Right cardiac atrium (tissue), 5 donors: Measurements from ENCODE around the gene IGF2R. TPM values are rescaled to one million over a fixed set of nuclear protein-coding genes. Genes with fewer than 3 reads are reported as not detected.

Experiments used
- ATAC-seq, 2 donors: fragments of 200-7000 bp; cut with Tn5 transposase; one replicate each; pipeline versions ENCODE4 v1.8.0 to v1.9.1; 2020; ENCODE audit warnings: moderate library complexity in 2 of 2, mild to moderate bottlenecking in 1 of 2
- DNase-seq, 3 donors: peaks; one replicate each; pipeline ENCODE4 v3.0.0-alpha.2; 2020
- H3K27ac ChIP-seq: one replicate; pipeline ENCODE4 v1.5.1; 2013; ENCODE audit warnings: mild to moderate bottlenecking, low read length, control low read depth, moderate library complexity
- H3K27me3 ChIP-seq: one replicate; pipeline ENCODE4 v1.6.1; 2013; ENCODE audit not compliant: control insufficient read depth, insufficient read depth
- H3K4me1 ChIP-seq: one replicate; pipeline ENCODE4 v1.6.1; 2013; ENCODE audit warnings: low read length; ENCODE audit not compliant: control insufficient read depth, insufficient read depth
- H3K4me3 ChIP-seq: one replicate; pipeline ENCODE4 v1.5.1; 2013; ENCODE audit warnings: low read length, control low read depth
- H3K9me3 ChIP-seq: one replicate; pipeline ENCODE4 v1.6.1; 2013; ENCODE audit warnings: low read length; ENCODE audit not compliant: control insufficient read depth
- WGBS: extraction: QIAGEN DNeasy Blood & Tissue Kit; methylation state at CpG from one replicate; pipeline ENCODE4 v1.1.7; 2013; 5-methylcytosine and 5-hydroxymethylcytosine counted together
- intact Hi-C, 4 donors: fragments of 100-400 bp; cut with DNase I; formaldehyde crosslinking; loops; one replicate each; pipeline versions ENCODE4 v1.11.0 to v1.14.0; 2022 to 2023
- polyA plus RNA-seq: library from polyadenylated mRNA; stranded (reverse); fragments of 200-250 nt; gene quantifications from one replicate; pipeline ENCODE4 v1.2.3, GENCODE V29; 2013
- total RNA-seq, 4 donors: library from RNA; stranded (reverse); fragmentation: NEBNext Ultra II Directional; extraction: Animal tissue kit (Norgen Biotek cat#: 25700); gene quantifications; one replicate each; pipeline ENCODE4 v1.2.1, GENCODE V29; 2021
- donor health status: healthy with polysubstance abuse.
- donor health status: DM: no; HTN: yes; CAD: no.
- donor health status: DM: no; HTN: no; CAD: no.
- donor health status: DM: no; HTN: yes; CAD: no; lungs with severe emphysema.
- donor health status: DM: yes; HTN: yes; CAD: no.

IGF2R gene
- total and polyA plus RNA-seq, 5 donors, result 19.6 to 48.9 (median 46.5) TPM

DNA sequence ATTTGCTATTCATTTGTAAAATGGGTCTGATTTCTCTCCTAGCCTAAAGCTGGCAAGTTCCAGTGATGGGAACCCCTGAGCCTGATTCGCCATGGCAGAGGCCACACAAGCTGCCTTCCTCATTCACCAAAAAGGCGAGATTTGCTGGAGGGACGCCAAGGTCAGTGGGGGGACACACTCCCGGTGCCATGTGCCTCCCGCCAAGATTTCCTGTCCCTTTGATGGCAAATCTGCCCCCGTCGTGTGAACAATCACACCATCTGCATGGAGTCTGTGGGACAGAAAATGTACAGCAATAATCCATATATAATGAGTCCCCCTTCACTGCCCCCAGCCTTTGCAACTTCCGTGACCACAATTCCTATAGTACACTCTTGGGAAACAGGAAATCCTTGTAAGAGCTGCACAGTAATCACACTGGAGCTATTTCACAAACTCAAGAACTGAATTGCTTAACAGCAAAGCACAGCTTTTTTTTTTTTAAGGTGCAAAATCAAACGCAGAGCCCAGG, 15.7 kb upstream of the IGF2R start:
- Histone ChIP-seq H3K27ac (no peak overlapping the region), H3K4me3 (no peak overlapping the region), H3K27me3 (no peaks in the 10 kb centered on the region), H3K4me1 (peaks cover 7% of the 10 kb centered on the region), H3K9me3 (no peaks in the 10 kb centered on the region)
- ATAC-seq (peak; percentile 75 to 89), DNase-seq (peak; percentile 57 to 82 (median 81))
- intact Hi-C loops, result no loop called here
- 29% methylated on average over 9 of the region's 9 CpGs for WGBS

GRCh38 chr6:159955945-159956361, 12.9 kb upstream of the IGF2R start:
- ATAC-seq, result no peak
- intact Hi-C loops, result no loop called here
- H3K27ac ChIP-seq, result no peak overlapping the region
- no peak overlapping the region for H3K4me3 ChIP-seq
- H3K27me3 ChIP-seq, result no peaks in the 10 kb centered on the region
- DNase-seq, result no peak
- no peaks in the 10 kb centered on the region for H3K9me3 ChIP-seq
- peaks cover 11% of the 10 kb centered on the region for H3K4me1 ChIP-seq

DNA sequence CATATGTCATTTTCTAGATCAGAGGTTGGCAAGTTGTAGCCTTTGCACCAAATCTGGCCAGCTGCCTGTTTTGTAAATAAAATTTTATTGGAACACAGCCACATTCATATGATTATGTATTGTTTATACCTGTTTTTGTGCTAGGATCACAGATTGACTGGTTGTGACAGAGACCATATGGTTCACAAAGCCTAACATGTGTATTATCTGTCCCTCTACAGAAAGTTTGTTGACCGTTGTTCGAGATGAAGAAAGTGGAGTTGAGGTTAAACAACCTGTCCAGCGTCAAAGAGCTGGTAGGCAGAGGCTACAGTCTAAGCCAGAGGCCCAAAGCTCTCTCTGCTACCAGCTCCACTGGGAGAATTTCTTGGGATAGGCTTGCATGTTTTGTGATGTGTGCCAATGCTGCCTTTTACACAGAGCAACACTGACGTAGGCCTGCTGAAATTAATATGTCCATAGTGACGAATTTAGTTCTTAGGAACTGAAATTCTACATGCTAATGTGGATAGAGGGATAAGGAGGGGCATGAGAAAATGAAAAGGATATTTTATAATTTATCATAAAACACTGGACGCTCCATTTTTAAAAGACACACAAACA, 11.7 kb upstream of the IGF2R start:
- ATAC-seq, result no peak
- DNase-seq, result no peak
- Histone ChIP-seq H3K27me3 (no peaks in the 10 kb centered on the region), H3K4me1 (peaks cover 6% of the 10 kb centered on the region), H3K4me3 (no peak overlapping the region), H3K27ac (no peak overlapping the region), H3K9me3 (no peaks in the 10 kb centered on the region)
- WGBS, result 92% methylated on average over 6 of the region's 6 CpGs
- intact Hi-C loops, result no loop called here

- DNase-seq, result no peak
- WGBS, result 86% methylated on average over 6 of the region's 6 CpGs
Observed at GRCh38 chr6:159959165-159959975, 9.5 kb upstream of the IGF2R start.

GRCh38 chr6:159959976-159960384, 8.9 kb upstream of the IGF2R start:
- intact Hi-C loops, result loop anchor here in 1 of 4 donors (10.0 kb wide), 1 partner anchor 75 kb away; no protein-coding TSS in a partner anchor
- Histone ChIP-seq H3K4me3 (no peak overlapping the region), H3K9me3 (no peaks in the 10 kb centered on the region), H3K27me3 (no peaks in the 10 kb centered on the region), H3K4me1 (peaks cover 4% of the 10 kb centered on the region), H3K27ac (peak overlapping the region; percentile 70)
- WGBS, result 32% methylated on average over 3 of the region's 3 CpGs
- peak; percentile 83 to 85 for ATAC-seq
- peak; percentile 62 to 78 (median 69) for DNase-seq

More at GRCh38 chr6:159959165-159959975, 9.5 kb upstream of the IGF2R start:
- Histone ChIP-seq H3K27ac (peak overlapping the region; percentile 70), H3K4me3 (no peak overlapping the region), H3K27me3 (no peaks in the 10 kb centered on the region), H3K4me1 (peaks cover 4% of the 10 kb centered on the region), H3K9me3 (no peaks in the 10 kb centered on the region)
- ATAC-seq, result peak; percentile 24 to 50
- intact Hi-C loops, result no loop called here

DNA sequence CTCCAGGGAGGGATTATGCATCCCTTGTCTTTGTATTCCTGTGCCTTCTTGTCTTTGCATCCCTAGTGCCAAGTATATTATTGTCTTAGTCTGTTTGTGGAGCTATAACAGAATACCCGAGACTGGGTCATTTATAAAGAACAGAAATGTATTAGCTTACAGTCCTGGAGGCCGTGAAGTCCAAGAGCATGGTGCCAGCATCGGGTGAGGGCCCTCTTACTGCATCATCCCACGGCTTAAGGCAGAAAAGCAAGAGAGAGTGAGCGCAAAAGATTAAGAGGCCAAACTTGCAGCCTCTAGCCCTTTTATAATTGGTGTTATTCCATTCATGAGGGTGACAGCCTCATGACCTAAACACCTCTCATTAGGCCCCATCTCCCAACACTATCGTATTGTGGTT, 8.4 kb upstream of the IGF2R start:
- no peaks in the 10 kb centered on the region for H3K9me3 ChIP-seq
- 91% methylated on average over 6 of the region's 6 CpGs for WGBS
- no peak overlapping the region for H3K4me3 ChIP-seq
- peaks cover 4% of the 10 kb centered on the region for H3K4me1 ChIP-seq
- intact Hi-C loops, result loop anchor here in 1 of 4 donors (10.0 kb wide), 1 partner anchor 74 kb away; no protein-coding TSS in a partner anchor
- H3K27ac ChIP-seq, result no peak overlapping the region
- no peaks in the 10 kb centered on the region for H3K27me3 ChIP-seq
- ATAC-seq, result no peak
- no peak for DNase-seq

DNA sequence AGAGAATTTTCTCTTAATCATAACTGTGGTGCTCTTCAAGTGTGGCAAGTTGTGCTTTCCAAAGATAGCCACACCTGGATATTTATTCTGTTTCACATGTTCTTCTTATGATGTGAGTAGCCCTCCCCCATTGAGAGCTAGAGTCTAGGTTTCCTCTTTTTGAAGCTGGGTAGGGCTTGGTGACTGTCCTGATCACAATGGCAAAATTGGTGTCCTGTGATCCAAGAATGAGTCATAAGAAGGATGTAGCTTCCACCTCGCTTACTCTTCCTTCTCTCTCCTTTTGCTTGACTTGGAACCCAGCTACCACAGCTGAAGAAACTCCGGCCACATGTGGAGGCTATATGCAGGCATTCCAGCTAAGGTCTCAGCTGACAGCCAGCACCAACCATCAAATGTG, 7.4 kb upstream of the IGF2R start:
- no peak overlapping the region for H3K27ac ChIP-seq
- peaks cover 4% of the 10 kb centered on the region for H3K4me1 ChIP-seq
- H3K9me3 ChIP-seq, result no peaks in the 10 kb centered on the region
- ATAC-seq, result peak in 1 of 2 donors; percentile 24
- H3K4me3 ChIP-seq, result no peak overlapping the region
- no peaks in the 10 kb centered on the region for H3K27me3 ChIP-seq
- no peak for DNase-seq
- WGBS, result 67% methylated on average over 2 of the region's 2 CpGs
- intact Hi-C loops, result loop anchor here in 1 of 4 donors (10.0 kb wide), 1 partner anchor 73 kb away; no protein-coding TSS in a partner anchor

- intact Hi-C loops, result loop anchor here in 1 of 4 donors (10.0 kb wide), 1 partner anchor 72 kb away; no protein-coding TSS in a partner anchor
- H3K27me3 ChIP-seq, result no peaks in the 10 kb centered on the region
- no peak overlapping the region for H3K27ac ChIP-seq
- DNase-seq (no peak), ATAC-seq (no peak)
- peaks cover 4% of the 10 kb centered on the region for H3K4me1 ChIP-seq
- H3K4me3 ChIP-seq, result no peak overlapping the region
- WGBS, result 68% methylated on average over 3 of the region's 3 CpGs
- H3K9me3 ChIP-seq, result no peaks in the 10 kb centered on the region
Observed at GRCh38 chr6:159963111-159963510, 5.8 kb upstream of the IGF2R start.

DNA sequence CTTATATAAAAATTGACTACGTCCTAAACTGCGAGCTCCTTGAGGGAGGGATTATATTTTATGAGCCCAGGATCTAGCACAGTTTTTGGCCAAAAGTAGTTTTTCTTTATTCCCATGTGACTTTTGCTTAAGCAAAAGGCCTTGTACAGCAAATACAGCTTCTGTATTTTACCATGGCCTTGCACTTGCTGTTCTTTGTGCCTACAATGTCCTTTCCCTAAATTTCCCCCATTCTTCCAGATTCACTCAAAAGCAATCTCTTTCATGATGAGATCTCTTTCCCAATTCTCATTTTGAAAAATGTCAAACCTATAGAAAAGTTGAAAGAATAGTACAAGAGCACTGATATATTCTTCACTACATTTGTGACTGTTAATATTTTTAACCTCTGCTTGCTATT, 4.8 kb upstream of the IGF2R start:
- ATAC-seq (no peak), DNase-seq (no peak)
- Histone ChIP-seq H3K4me1 (peaks cover 6% of the 10 kb centered on the region), H3K9me3 (no peaks in the 10 kb centered on the region), H3K27ac (no peak overlapping the region), H3K4me3 (no peak overlapping the region), H3K27me3 (no peaks in the 10 kb centered on the region)
- WGBS, result 93% methylated on average over 2 of the region's 2 CpGs
- intact Hi-C loops, result loop anchor here in 1 of 4 donors (10.0 kb wide), 1 partner anchor 71 kb away; no protein-coding TSS in a partner anchor

GRCh38 chr6:159966339-159966738, 2.5 kb upstream of the IGF2R start:
- Histone ChIP-seq H3K27me3 (no peaks in the 10 kb centered on the region), H3K9me3 (no peaks in the 10 kb centered on the region), H3K4me1 (peaks cover 2% of the 10 kb centered on the region), H3K4me3 (no peak overlapping the region), H3K27ac (no peak overlapping the region)
- intact Hi-C loops, result loop anchor here in 1 of 4 donors (10.0 kb wide), 1 partner anchor 68 kb away; no protein-coding TSS in a partner anchor
- WGBS, result 51% methylated on average over 4 of the region's 4 CpGs
- ATAC-seq, result peak in 1 of 2 donors; percentile 4
- no peak for DNase-seq

- Histone ChIP-seq H3K27ac (no peak overlapping the region), H3K4me1 (peaks cover 4% of the 10 kb centered on the region), H3K4me3 (no peak overlapping the region), H3K9me3 (no peaks in the 10 kb centered on the region), H3K27me3 (no peaks in the 10 kb centered on the region)
- intact Hi-C loops, result loop anchor here in 1 of 4 donors (10.0 kb wide), 1 partner anchor 68 kb away; no protein-coding TSS in a partner anchor
- DNase-seq (no peak), ATAC-seq (no peak)
- 75% methylated on average over 3 of the region's 3 CpGs for WGBS
Observed at GRCh38 chr6:159966981-159967380, 1.9 kb upstream of the IGF2R start.
